GM12878 (cell line): ENCODE measurements around the gene DDHD1. TPM values are rescaled to one million over a fixed set of nuclear protein-coding genes. Genes with fewer than 3 reads are reported as not detected.

Experiments used
- ATAC-seq: fragments of 200-7000 bp; cut with Tn5 transposase; 3 replicates; pipeline ENCODE4 v1.9.1; 2020; ENCODE audit warnings: mild to moderate bottlenecking, moderate library complexity
- BruUV-seq: library from RNA; stranded (reverse); fragments of 400-500 nt; replicated peaks from 2 replicates; lab custom pipeline; 2021; lab: Mats Ljungman, UMichigan
- CTCF ChIA-PET: fragments of 300-600 bp; sonication (Branson Sonifier 250); formaldehyde crosslinking; extraction: SDS; loops from one replicate; lab custom pipeline; 2021; ENCODE audit warnings: inconsistent platforms; lab: Yijun Ruan, JAX
- POLR2A ChIA-PET: fragments of 350-600 bp; formaldehyde crosslinking; extraction: SDS; loops from one replicate; lab custom pipeline; 2021; ENCODE audit warnings: inconsistent platforms; lab: Charles Lee
- RAD21 ChIA-PET: fragments of 300-600 bp; sonication (Branson Sonifier 250); formaldehyde crosslinking; loops from one replicate; lab custom pipeline; 2023; ENCODE audit warnings: antibody characterized with exemption; ENCODE audit not compliant: unreplicated experiment; lab: Charles Lee
- SMC1A ChIA-PET: fragments of 300-600 bp; sonication (Branson Sonifier 250); formaldehyde crosslinking; loops from one replicate; lab custom pipeline; 2023; ENCODE audit not compliant: unreplicated experiment, uncharacterized antibody; lab: Charles Lee
- DNase-seq: peaks from one replicate; pipeline ENCODE4 v3.0.0-alpha.2; 2011; ENCODE audit warnings: low read depth, low spot score
- FAIRE-seq: peaks from 3 replicates; lab custom pipeline; 2011; peaks lifted over from hg19 to GRCh38; lab: Jason Lieb, UNC
- H2AFZ ChIP-seq: 2 replicates; pipeline ENCODE4 v1.6.0; 2011; ENCODE audit warnings: low read depth, low read length, control low read depth; ENCODE audit not compliant: control insufficient read depth
- H3K27ac ChIP-seq: 2 replicates; pipeline ENCODE4 v1.5.1; 2011; ENCODE audit warnings: control low read depth; ENCODE audit not compliant: control insufficient read depth, insufficient read depth
- H3K27me3 ChIP-seq, 2 experiments: replicated peaks in 1 of 2; 2 replicates each; pipeline versions ENCODE4 v1.6.0 to v1.6.1; 2011; ENCODE audit warnings: low read length in 1 of 2; ENCODE audit not compliant: control insufficient read depth in 2 of 2, insufficient read depth in 2 of 2
- H3K36me3 ChIP-seq, 2 experiments: 2 replicates each; pipeline ENCODE4 v1.5.1; 2011; ENCODE audit warnings: low read length in 1 of 2; ENCODE audit not compliant: control insufficient read depth in 2 of 2, insufficient read depth in 2 of 2
- H3K4me1 ChIP-seq: 2 replicates; pipeline ENCODE4 v1.6.1; 2011; ENCODE audit warnings: mild to moderate bottlenecking, low read length, moderate library complexity, mixed read lengths; ENCODE audit not compliant: control insufficient read depth, insufficient read depth
- H3K4me2 ChIP-seq: 2 replicates; pipeline ENCODE4 v1.6.0; 2011; ENCODE audit warnings: control low read depth; ENCODE audit not compliant: control insufficient read depth, insufficient read depth
- H3K4me3 ChIP-seq: fragments of 200-600 bp; sonication (generic); 2 replicates; pipeline ENCODE4 v1.5.1; 2016
- H3K79me2 ChIP-seq: 2 replicates; pipeline ENCODE4 v1.6.0; 2011; ENCODE audit warnings: low read length; ENCODE audit not compliant: control insufficient read depth, insufficient read depth
- H3K9ac ChIP-seq: 2 replicates; pipeline ENCODE4 v1.8.0; 2011; ENCODE audit warnings: low read length, control low read depth, mixed read lengths; ENCODE audit not compliant: control insufficient read depth, insufficient read depth
- H3K9me3 ChIP-seq: replicated peaks from 3 replicates; pipeline ENCODE4 v1.5.1; 2011; ENCODE audit warnings: mild to moderate bottlenecking, low read length; ENCODE audit not compliant: control insufficient read depth, insufficient read depth
- H4K20me1 ChIP-seq: 2 replicates; pipeline ENCODE4 v1.6.0; 2011; ENCODE audit not compliant: control insufficient read depth, insufficient read depth
- CEBPB ChIP-seq, 2 experiments: fragments of 150-350 bp in 1 of 2; IDR thresholded peaks; 2 replicates each; pipeline ENCODE4 v1.6.1; 2012 to 2014; ENCODE audit warnings: low read depth in 2 of 2, low read length in 2 of 2, borderline replicate concordance in 1 of 2, inconsistent platforms in 1 of 2
- CUX1 ChIP-seq: IDR thresholded peaks from 2 replicates; pipeline ENCODE4 v1.6.1; 2012; ENCODE audit warnings: improper control_type of control experiment, low read depth, low read length; ENCODE audit not compliant: insufficient replicate concordance
- FOXM1 ChIP-seq: IDR thresholded peaks from 2 replicates; pipeline ENCODE4 v1.6.1; 2012; ENCODE audit warnings: low read depth, mild to moderate bottlenecking, inconsistent platforms, low read length, moderate library complexity
- GATAD2B ChIP-seq: fragments of 450-650 bp; conservative IDR thresholded peaks from 2 replicates; pipeline ENCODE4 v1.6.1; 2017; ENCODE audit warnings: low read depth, mild to moderate bottlenecking, moderate library complexity
- HDGF ChIP-seq: fragments of 450-650 bp; IDR thresholded peaks from 2 replicates; pipeline ENCODE4 v1.6.1; 2016; ENCODE audit warnings: antibody characterized with exemption
- JUNB ChIP-seq: IDR thresholded peaks from 2 replicates; pipeline ENCODE4 v1.6.1; 2016; ENCODE audit warnings: antibody characterized with exemption, mild to moderate bottlenecking
- KLF5 ChIP-seq: fragments of 450-650 bp; IDR thresholded peaks from 2 replicates; pipeline ENCODE4 v1.6.1; 2014; ENCODE audit warnings: mild to moderate bottlenecking; ENCODE audit not compliant: partially characterized antibody
- MEF2A ChIP-seq: IDR thresholded peaks from 2 replicates; pipeline ENCODE4 v1.6.1; 2011; ENCODE audit warnings: low read depth, mild to moderate bottlenecking, low read length, moderate library complexity; ENCODE audit not compliant: insufficient read depth
- NFYA ChIP-seq: IDR thresholded peaks from 2 replicates; pipeline ENCODE4 v1.6.1; 2011; ENCODE audit warnings: low read depth, mild to moderate bottlenecking, low read length, improper control_type of control experiment, borderline replicate concordance
- SRF ChIP-seq, 2 experiments: IDR thresholded peaks; 2 replicates each; pipeline ENCODE4 v1.6.1; 2011; ENCODE audit warnings: low read depth in 2 of 2, low read length in 2 of 2, mild to moderate bottlenecking in 1 of 2, moderate library complexity in 1 of 2
- TARDBP ChIP-seq: IDR thresholded peaks from 2 replicates; pipeline ENCODE4 v1.6.1; 2016; ENCODE audit warnings: borderline replicate concordance
- ZNF207 ChIP-seq: fragments of 450-650 bp; IDR thresholded peaks from 2 replicates; pipeline ENCODE4 v1.6.1; 2014; ENCODE audit warnings: antibody characterized with exemption, mild to moderate bottlenecking, borderline replicate concordance
- ZZZ3 ChIP-seq: IDR thresholded peaks from 2 replicates; pipeline ENCODE4 v1.6.1; 2011; ENCODE audit warnings: low read depth; ENCODE audit not compliant: control insufficient read depth, insufficient read length
- WGBS: methylation state at CpG from one replicate; pipeline ENCODE4 v1.1.6; 2016; ENCODE audit warnings: low lambda C conversion rate; ENCODE audit not compliant: insufficient replicate concordance, insufficient coverage; ENCODE audit errors: missing lambda C conversion rate; 5-methylcytosine and 5-hydroxymethylcytosine counted together
- in situ Hi-C: fragments of 300-500 bp; cut with MboI; formaldehyde crosslinking; loops from 9 replicates; pipeline ENCODE4 v1.14.3; 2018; ENCODE audit warnings: mixed read lengths
- intact Hi-C: fragments of 100-400 bp; cut with micrococcal nuclease; formaldehyde crosslinking; loops from one replicate; pipeline ENCODE4 v1.14.2; 2022; ENCODE audit not compliant: unreplicated experiment
- polyA plus RNA-seq, 11 experiments: library from polyadenylated mRNA; depleted of rRNA in 4 of 11; unstranded in 6 of 11; stranded (reverse) in 5 of 11; fragments of >200 nt; fragmentation: Nextera tagmentation in 4 of 11; fragmentation: Illumina TruSeq in 1 of 11; extraction: Ambion mirVana in 4 of 11; extraction: Trizol in 1 of 11; gene quantifications; 1 replicate in 1 of 11; 2 replicates in 10 of 11; pipeline versions ENCODE4 v1.2.1 to v1.2.3, GENCODE V29; 2011 to 2016; ENCODE audit warnings: inconsistent platforms in 2 of 11, missing spikeins in 2 of 11, low read depth in 1 of 11
- total RNA-seq, 4 experiments: library from RNA; depleted of rRNA in 3 of 4; stranded (reverse); fragments of >200 nt in 3 of 4; fragmentation: Illumina TruSeq in 1 of 4; extraction: Trizol in 1 of 4; gene quantifications; 2 replicates each; pipeline versions ENCODE4 v1.2.1 to v1.2.3, GENCODE V29; 2013 to 2021

DDHD1 gene
- total and polyA plus RNA-seq, 10 of the 15 experiments (the other 5 are each of a cell fraction or from before 2014, with no cell fraction given): 7.7 to 52.3 (median 28.5) TPM

GRCh38 chr14:53047307-53048069, 105.6 kb downstream of the DDHD1 start:
- SMC1A ChIA-PET: no interaction called here
- TF ChIP-seq CUX1 (no peak), SRF (IDR thresholded peaks at IDR 0.05; ENCODE audit: low read depth in 2 of 2, low read length in 2 of 2) (no peak), GATAD2B (no peak), JUNB (no peak), TARDBP (no peak), KLF5 (no peak), NFYA (no peak), FOXM1 (no peak), ZZZ3 (no peak), CEBPB (IDR thresholded peaks at IDR 0.05; ENCODE audit: borderline replicate concordance in 1 of 2, low read depth in 2 of 2, low read length in 2 of 2) (no peak), HDGF (no peak), ZNF207 (no peak), MEF2A (no peak)
- TF ChIP-seq, all 136 proteins: peak for 0
- Histone ChIP-seq H3K36me3 (peaks cover 0 to 33% of the 10 kb centered on the region in 2 experiments; a peak in 2 of 4 replicates), H3K4me2 (no peak overlapping the region), H3K27me3 (no peaks in the 10 kb centered on the region), H4K20me1 (no peaks in the 10 kb centered on the region), H3K4me3 (no peak overlapping the region), H3K4me1 (no peaks in the 10 kb centered on the region), H2AFZ (no peak overlapping the region), H3K9ac (no peak overlapping the region), H3K79me2 (no peaks in the 10 kb centered on the region), H3K9me3 (no peaks in the 10 kb centered on the region), H3K27ac (no peak overlapping the region)
- ChIA-PET POLR2A (no interaction called here), RAD21 (no interaction called here), CTCF (no interaction called here)
- WGBS: 97% methylated on average over 5 of the region's 5 CpGs
- FAIRE-seq (no peak), ATAC-seq (no peak), DNase-seq (no peak)
- intact Hi-C loops (no loop called here), in situ Hi-C loops (no loop called here)
- no TSS peak for BruUV-seq
